HUES6 (cell line): ENCODE results near the gene RBCK1.
"Not testable (repeated sequence)": the region's sequence is repeated elsewhere in the genome, so short reads cannot be mapped to it uniquely, and the experiment has no call there.

ENCODE experiments used
- H3K27ac ChIP-seq: 2 replicates; pipeline ENCODE4 v1.7.0; 2013; ENCODE audit warnings: low read depth, mild to moderate bottlenecking, low read length, inconsistent platforms
- H3K27me3 ChIP-seq: 2 replicates; pipeline ENCODE4 v1.6.1; 2013; ENCODE audit warnings: low read length; ENCODE audit not compliant: control insufficient read depth, insufficient read depth
- H3K36me3 ChIP-seq: 2 replicates; pipeline ENCODE4 v1.6.1; 2013; ENCODE audit warnings: low read length; ENCODE audit not compliant: control insufficient read depth, insufficient read depth
- H3K4me1 ChIP-seq: 2 replicates; pipeline ENCODE4 v1.6.1; 2013; ENCODE audit warnings: low read length; ENCODE audit not compliant: control insufficient read depth, insufficient read depth
- H3K4me3 ChIP-seq: 2 replicates; pipeline ENCODE4 v1.5.1; 2013; ENCODE audit warnings: low read depth, low read length
- H3K9ac ChIP-seq: one replicate; pipeline ENCODE4 v1.6.1; 2013; ENCODE audit warnings: mild to moderate bottlenecking, low read length
- H3K9me3 ChIP-seq: 2 replicates; pipeline ENCODE4 v1.6.1; 2013; ENCODE audit warnings: low read depth, low read length; ENCODE audit not compliant: control insufficient read depth, insufficient read depth

RBCK1 gene

DNA sequence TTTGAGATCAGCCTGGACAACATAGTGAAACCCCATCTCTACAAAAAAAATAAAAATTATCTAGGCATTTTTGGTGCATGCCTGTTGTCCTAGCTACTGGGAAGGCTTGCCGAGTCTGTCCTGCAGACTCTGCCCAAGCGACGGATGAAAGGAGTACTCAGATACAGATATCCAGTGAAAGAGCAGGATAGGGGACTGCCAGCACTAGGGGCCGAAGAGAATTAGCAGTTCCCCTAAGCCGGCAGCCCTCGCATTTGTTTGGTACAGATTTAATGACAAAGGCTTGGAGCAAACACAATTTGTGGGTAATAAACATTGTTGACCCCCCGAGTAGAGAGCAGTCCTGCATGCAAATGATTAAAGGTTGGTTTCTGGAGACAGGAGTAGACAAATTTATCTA lies 59.7 kb downstream of the RBCK1 start:
- Histone ChIP-seq H3K27ac (no peak overlapping the region), H3K36me3 (no peaks in the 10 kb centered on the region), H3K9me3 (peaks cover 33% of the 10 kb centered on the region), H3K4me1 (no peaks in the 10 kb centered on the region; the same call in 1 of the 2 replicates), H3K27me3 (peaks cover 18% of the 10 kb centered on the region; the same call in 1 of the 2 replicates), H3K9ac (no peak overlapping the region), H3K4me3 (no peak overlapping the region)

GRCh38 chr20:469746-470490 lies 61.8 kb downstream of the RBCK1 start:
- Histone ChIP-seq H3K4me1 (no peaks in the 10 kb centered on the region; the same call in 1 of the 2 replicates), H3K9me3 (peaks cover 42% of the 10 kb centered on the region), H3K9ac (no peak overlapping the region), H3K27ac (no peak overlapping the region), H3K4me3 (no peak overlapping the region), H3K36me3 (peaks cover 14% of the 10 kb centered on the region; the same call in 1 of the 2 replicates), H3K27me3 (no peaks in the 10 kb centered on the region)

DNA sequence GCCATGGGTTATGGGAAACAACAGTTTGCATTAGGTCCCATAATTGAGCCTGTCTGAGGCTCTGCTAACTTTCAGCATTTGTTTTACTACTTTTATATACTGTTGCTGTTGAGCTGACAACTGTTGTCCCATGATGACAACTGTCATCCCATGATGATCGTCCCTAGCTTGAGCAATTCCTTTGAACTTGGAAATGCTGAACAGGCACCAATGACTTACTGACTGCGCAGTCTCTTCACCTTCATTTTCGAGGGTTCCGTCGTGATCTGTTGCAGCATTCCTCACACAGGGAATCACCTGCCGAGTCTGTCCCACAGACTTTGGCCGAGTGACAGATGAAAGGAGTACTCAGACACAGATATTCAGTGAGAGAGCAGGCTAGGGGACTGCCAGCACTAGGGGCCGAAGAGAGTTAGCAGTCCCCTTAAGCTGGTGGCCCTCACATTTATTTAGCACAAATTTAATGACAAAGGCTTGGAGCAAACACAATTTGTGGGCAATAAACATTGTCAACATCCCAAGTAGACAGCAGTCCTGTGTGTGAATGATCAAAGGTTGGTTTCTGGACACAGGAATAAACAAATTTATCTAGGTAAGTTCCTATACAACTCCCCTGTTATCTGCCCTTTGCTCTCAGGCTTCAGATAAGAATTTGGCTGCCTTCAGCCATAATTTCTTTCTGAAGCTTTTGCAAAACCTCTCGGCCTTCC lies 64.2 kb downstream of the RBCK1 start:
- peaks cover 40% of the 10 kb centered on the region for H3K9me3 ChIP-seq
- peaks cover 30% of the 10 kb centered on the region for H3K36me3 ChIP-seq
- H3K27me3 ChIP-seq = no peaks in the 10 kb centered on the region
- no peaks in the 10 kb centered on the region; the same call in 1 of the 2 replicates for H3K4me1 ChIP-seq
- H3K9ac ChIP-seq = no peak overlapping the region
- no peak overlapping the region for H3K27ac ChIP-seq
- H3K4me3 ChIP-seq = no peak overlapping the region

- Histone ChIP-seq H3K9me3 (peaks cover 39% of the 10 kb centered on the region), H3K9ac (no peak overlapping the region), H3K27me3 (no peaks in the 10 kb centered on the region), H3K4me1 (no peaks in the 10 kb centered on the region), H3K36me3 (peaks cover 35% of the 10 kb centered on the region), H3K4me3 (no peak overlapping the region), H3K27ac (no peak overlapping the region)
Measured at GRCh38 chr20:472889-473292, 64.8 kb downstream of the RBCK1 start.

DNA sequence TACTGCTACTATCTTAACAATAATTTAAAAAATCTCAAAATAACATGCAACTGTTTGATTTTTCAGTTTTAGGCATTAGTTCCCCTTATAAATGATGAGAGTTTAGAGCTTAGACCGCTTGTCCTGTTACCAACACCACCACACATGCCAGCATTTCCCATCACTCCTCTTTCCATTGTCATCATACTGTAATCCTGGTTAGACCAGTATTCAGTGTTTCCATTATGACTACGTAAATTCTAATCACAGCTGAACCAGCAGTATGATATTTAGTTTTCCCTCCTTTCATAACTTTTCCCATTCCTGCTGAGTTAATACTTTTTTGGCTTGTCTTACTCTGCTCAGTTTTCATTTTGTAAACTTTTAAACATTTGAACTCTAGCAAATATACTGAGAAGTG lies 66.5 kb downstream of the RBCK1 start:
- Histone ChIP-seq H3K27ac (no peak overlapping the region), H3K27me3 (no peaks in the 10 kb centered on the region), H3K4me1 (no peaks in the 10 kb centered on the region), H3K9ac (no peak overlapping the region), H3K9me3 (peaks cover 32% of the 10 kb centered on the region), H3K4me3 (no peak overlapping the region), H3K36me3 (peaks cover 51% of the 10 kb centered on the region)

- Histone ChIP-seq H3K4me1 (no peaks in the 10 kb centered on the region), H3K9ac (no peak overlapping the region), H3K36me3 (peaks cover 62% of the 10 kb centered on the region), H3K9me3 (peaks cover 20% of the 10 kb centered on the region), H3K27ac (no peak overlapping the region), H3K27me3 (no peaks in the 10 kb centered on the region), H3K4me3 (no peak overlapping the region)
Measured at GRCh38 chr20:475463-476357, 67.6 kb downstream of the RBCK1 start.

GRCh38 chr20:476561-477249 lies 68.6 kb downstream of the RBCK1 start:
- H3K27me3 ChIP-seq, H3K4me1 ChIP-seq, H3K9ac ChIP-seq, H3K4me3 ChIP-seq, H3K27ac ChIP-seq: not testable (repeated sequence)
- peaks cover 16% of the 10 kb centered on the region for H3K9me3 ChIP-seq
- peaks cover 71% of the 10 kb centered on the region for H3K36me3 ChIP-seq

- no peak overlapping the region for H3K9ac ChIP-seq
- no peak overlapping the region for H3K4me3 ChIP-seq
- H3K27ac ChIP-seq = no peak overlapping the region
- peaks cover 83% of the 10 kb centered on the region for H3K36me3 ChIP-seq
- no peaks in the 10 kb centered on the region for H3K4me1 ChIP-seq
- peaks cover 5% of the 10 kb centered on the region for H3K9me3 ChIP-seq
- no peaks in the 10 kb centered on the region for H3K27me3 ChIP-seq
Measured at GRCh38 chr20:478010-478948, 70.2 kb downstream of the RBCK1 start.

- Histone ChIP-seq H3K9me3 (no peaks in the 10 kb centered on the region), H3K27ac (no peak overlapping the region), H3K4me3 (no peak overlapping the region), H3K9ac (no peak overlapping the region), H3K4me1 (no peaks in the 10 kb centered on the region), H3K27me3 (no peaks in the 10 kb centered on the region), H3K36me3 (peaks cover 83% of the 10 kb centered on the region)
Measured at GRCh38 chr20:478949-479429, 70.9 kb downstream of the RBCK1 start.
